PC-3 (cell line): ENCODE measurements around the gene JAG2. TPM values are rescaled to one million over a fixed set of nuclear protein-coding genes. Genes with fewer than 3 reads are reported as not detected.

Experiments used
- ATAC-seq: fragments of 200-7000 bp; cut with Tn5 transposase; 2 replicates; pipeline ENCODE4 v1.9.1; 2020; ENCODE audit warnings: mild to moderate bottlenecking, moderate library complexity
- BruUV-seq: library from RNA; stranded (reverse); fragments of 400-500 nt; replicated peaks from 2 replicates; lab custom pipeline; 2021; lab: Mats Ljungman, UMichigan
- CTCF ChIA-PET: fragments of 300-600 bp; sonication (Branson Sonifier 250); formaldehyde crosslinking; loops from one replicate; lab custom pipeline; 2022; ENCODE audit warnings: antibody characterized with exemption; lab: Charles Lee
- POLR2A ChIA-PET: fragments of 300-600 bp; sonication (Branson Sonifier 250); formaldehyde crosslinking; loops from one replicate; lab custom pipeline; 2022; ENCODE audit warnings: antibody characterized with exemption; ENCODE audit not compliant: unreplicated experiment; lab: Charles Lee
- DNase-seq: peaks from one replicate; pipeline ENCODE4 v3.0.0-alpha.2; 2015
- H2AFZ ChIP-seq: fragments of 300-600 bp; sonication (generic); 2 replicates; pipeline ENCODE4 v1.6.0; 2016; ENCODE audit warnings: antibody characterized with exemption, low read length
- H3F3A ChIP-seq: fragments of 300-600 bp; sonication (generic); one replicate; pipeline ENCODE4 v1.6.0; 2017; ENCODE audit warnings: antibody characterized with exemption, low read length, control low read depth, mild to moderate bottlenecking; ENCODE audit not compliant: unreplicated experiment
- H3K27ac ChIP-seq: fragments of 300-600 bp; sonication (generic); 2 replicates; pipeline ENCODE4 v1.5.1; 2016; ENCODE audit warnings: mild to moderate bottlenecking, low read length
- H3K27me3 ChIP-seq: fragments of 300-600 bp; sonication (generic); 2 replicates; pipeline ENCODE4 v1.6.1; 2016; ENCODE audit warnings: low read length, mixed read lengths
- H3K36me3 ChIP-seq: fragments of 300-600 bp; sonication (generic); 2 replicates; pipeline ENCODE4 v1.6.1; 2016; ENCODE audit warnings: low read depth, mixed run types, low read length, mixed read lengths
- H3K4me1 ChIP-seq: fragments of 300-600 bp; sonication (generic); 2 replicates; pipeline ENCODE4 v1.5.1; 2016; ENCODE audit warnings: low read length; ENCODE audit not compliant: insufficient read depth
- H3K4me2 ChIP-seq: fragments of 300-600 bp; sonication (generic); 2 replicates; pipeline ENCODE4 v1.6.0; 2016; ENCODE audit warnings: low read length
- H3K4me3 ChIP-seq: fragments of 300-600 bp; sonication (generic); 2 replicates; pipeline ENCODE4 v1.5.1; 2016; ENCODE audit warnings: mild to moderate bottlenecking, low read length, mixed read lengths
- H3K79me2 ChIP-seq: fragments of 300-600 bp; sonication (generic); 2 replicates; pipeline ENCODE4 v1.6.1; 2017; ENCODE audit warnings: low read length, mixed read lengths
- H3K9ac ChIP-seq: fragments of 300-600 bp; sonication (generic); 2 replicates; pipeline ENCODE4 v1.6.0; 2016; ENCODE audit warnings: mild to moderate bottlenecking, low read length
- H3K9me2 ChIP-seq: fragments of 300-600 bp; sonication (generic); replicated peaks from 2 replicates; pipeline ENCODE4 v1.6.1; 2016; ENCODE audit warnings: mixed run types, low read length, mixed read lengths
- H3K9me3 ChIP-seq: fragments of 300-600 bp; sonication (generic); 2 replicates; pipeline ENCODE4 v1.6.1; 2016; ENCODE audit warnings: low read length, mixed read lengths
- H4K20me1 ChIP-seq: fragments of 300-600 bp; sonication (generic); 2 replicates; pipeline ENCODE4 v1.6.1; 2016; ENCODE audit warnings: low read length, mixed read lengths
- CTCF ChIP-seq: fragments of 300-600 bp; sonication (generic); conservative IDR thresholded peaks from 2 replicates; pipeline ENCODE4 v1.5.1; 2017; ENCODE audit warnings: antibody characterized with exemption, low read depth, mild to moderate bottlenecking, low read length
- EZH2 ChIP-seq: fragments of 300-600 bp; sonication (generic); IDR thresholded peaks from one replicate; pipeline ENCODE4 v1.6.1; 2017; ENCODE audit warnings: antibody characterized with exemption, mild to moderate bottlenecking, low read length; ENCODE audit not compliant: unreplicated experiment
- EZH2phosphoT487 ChIP-seq: fragments of 300-600 bp; sonication (generic); IDR thresholded peaks from 2 replicates; pipeline ENCODE4 v1.6.1; 2018; ENCODE audit warnings: mild to moderate bottlenecking, antibody characterized with exemption, low read length, borderline replicate concordance
- intact Hi-C: fragments of 100-400 bp; cut with micrococcal nuclease; formaldehyde crosslinking; loops from 2 replicates; pipeline ENCODE4 v1.9.0; 2023
- total RNA-seq: library from RNA; depleted of rRNA; stranded (reverse); fragments of >200 nt; gene quantifications from 2 replicates; pipeline ENCODE4 v1.2.3, GENCODE V29; 2014

Gene JAG2
- total RNA-seq, 1 experiment from 2014 or later = 57.1 TPM

- Histone ChIP-seq H3K9me3 (no peaks in the 10 kb centered on the region), H3K4me2 (no peak overlapping the region), H4K20me1 (no peaks in the 10 kb centered on the region), H3K4me1 (no peaks in the 10 kb centered on the region), H3K4me3 (no peak overlapping the region), H3K36me3 (no peaks in the 10 kb centered on the region), H3F3A (no peaks in the 10 kb centered on the region), H3K79me2 (peaks cover 9% of the 10 kb centered on the region; the same call in 1 of the 2 replicates), H2AFZ (no peak overlapping the region), H3K9ac (no peak overlapping the region), H3K9me2 (no peaks in the 10 kb centered on the region), H3K27me3 (no peaks in the 10 kb centered on the region), H3K27ac (no peak overlapping the region)
- DNase-seq = no peak
- ChIA-PET CTCF (no interaction called here), POLR2A (no interaction called here)
- BruUV-seq = no TSS peak
- intact Hi-C loops = no loop called here
- TF ChIP-seq EZH2 (no peak), EZH2phosphoT487 (no peak), CTCF (no peak)
- no peak for ATAC-seq
These were observed 12.7 kb downstream of the JAG2 start for GRCh38 chr14:105155681-105156413.

GRCh38 chr14:105155071-105155651 is 13.4 kb downstream of the JAG2 start:
- ChIA-PET CTCF (no interaction called here), POLR2A (no interaction called here)
- Histone ChIP-seq H3F3A (no peaks in the 10 kb centered on the region), H3K4me2 (no peak overlapping the region), H3K9me3 (no peaks in the 10 kb centered on the region), H3K79me2 (peaks cover 9% of the 10 kb centered on the region; the same call in 1 of the 2 replicates), H4K20me1 (no peaks in the 10 kb centered on the region), H3K9me2 (no peaks in the 10 kb centered on the region), H3K27ac (no peak overlapping the region), H2AFZ (no peak overlapping the region), H3K9ac (no peak overlapping the region), H3K4me3 (no peak overlapping the region), H3K27me3 (no peaks in the 10 kb centered on the region), H3K4me1 (no peaks in the 10 kb centered on the region), H3K36me3 (no peaks in the 10 kb centered on the region)
- no TSS peak for BruUV-seq
- ATAC-seq (no peak), DNase-seq (no peak)
- TF ChIP-seq CTCF (no peak), EZH2phosphoT487 (no peak), EZH2 (no peak)
- intact Hi-C loops = no loop called here

DNA sequence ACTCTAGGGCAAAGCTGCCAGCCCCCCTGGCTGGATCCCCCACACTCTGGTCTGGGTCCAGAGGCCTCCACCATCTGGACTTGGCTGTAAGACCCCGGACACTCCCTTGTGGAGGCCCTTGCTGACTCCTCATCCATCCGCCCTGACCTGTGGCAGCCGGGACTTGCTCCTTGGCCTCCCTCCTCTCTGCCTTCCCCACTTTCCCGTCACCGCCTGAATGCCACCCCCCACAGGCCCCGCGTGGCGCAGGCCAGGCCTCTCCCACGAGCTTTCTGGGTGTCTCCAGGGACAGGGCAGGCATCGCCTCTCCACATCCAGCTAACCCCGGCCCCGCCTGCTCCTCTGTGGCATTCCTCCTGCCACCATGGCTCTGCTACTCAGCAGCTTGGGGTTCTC is 14.1 kb downstream of the JAG2 start:
- Histone ChIP-seq H3K4me3 (no peak overlapping the region), H3K36me3 (no peaks in the 10 kb centered on the region), H3K4me2 (no peak overlapping the region), H3K27ac (no peak overlapping the region), H3K9me2 (no peaks in the 10 kb centered on the region), H3K9me3 (no peaks in the 10 kb centered on the region), H3K79me2 (peaks cover 9% of the 10 kb centered on the region; the same call in 1 of the 2 replicates), H3K4me1 (no peaks in the 10 kb centered on the region), H4K20me1 (no peaks in the 10 kb centered on the region), H2AFZ (no peak overlapping the region), H3K27me3 (no peaks in the 10 kb centered on the region), H3F3A (no peaks in the 10 kb centered on the region), H3K9ac (no peak overlapping the region)
- no peak for DNase-seq
- BruUV-seq = no TSS peak
- intact Hi-C loops = no loop called here
- ChIA-PET CTCF (no interaction called here), POLR2A (no interaction called here)
- ATAC-seq = no peak
- TF ChIP-seq EZH2 = no peak
- TF ChIP-seq CTCF = no peak
- no peak for TF ChIP-seq EZH2phosphoT487
